Right ventricle myocardium inferior (tissue), 1 donor: Measurements from ENCODE around the gene UBE3C. TPM values are rescaled to one million over a fixed set of nuclear protein-coding genes. Genes with fewer than 3 reads are reported as not detected.
"Not testable (repeated sequence)": the region's sequence is repeated elsewhere in the genome, so short reads cannot be mapped to it uniquely, and the experiment has no call there.

ENCODE experiments used
- ATAC-seq: fragments of 200-7000 bp; cut with Tn5 transposase; one replicate; pipeline ENCODE4 v1.9.1; 2020; ENCODE audit warnings: mild to moderate bottlenecking, moderate library complexity
- DNase-seq: peaks from one replicate; pipeline ENCODE4 v3.0.0; 2021; ENCODE audit errors: missing footprints
- intact Hi-C: fragments of 100-400 bp; cut with DNase I; formaldehyde crosslinking; loops from one replicate; pipeline ENCODE4 v1.11.0; 2022
- total RNA-seq: library from RNA; stranded (reverse); fragmentation: NEBNext Ultra II Directional; extraction: Animal tissue kit (Norgen Biotek cat#: 25700); gene quantifications from one replicate; pipeline ENCODE4 v1.2.1, GENCODE V29; 2021
- donor health status: DM: no; HTN: yes; CAD: no; lungs with severe emphysema.

The UBE3C gene
- total RNA-seq, 1 donor from 2014 or later = 49.7 TPM

- intact Hi-C loops = no loop called here
- DNase-seq (no peak), ATAC-seq (no peak)
These were observed 80.4 kb downstream of the UBE3C start for GRCh38 chr7:157219154-157219553.

DNA sequence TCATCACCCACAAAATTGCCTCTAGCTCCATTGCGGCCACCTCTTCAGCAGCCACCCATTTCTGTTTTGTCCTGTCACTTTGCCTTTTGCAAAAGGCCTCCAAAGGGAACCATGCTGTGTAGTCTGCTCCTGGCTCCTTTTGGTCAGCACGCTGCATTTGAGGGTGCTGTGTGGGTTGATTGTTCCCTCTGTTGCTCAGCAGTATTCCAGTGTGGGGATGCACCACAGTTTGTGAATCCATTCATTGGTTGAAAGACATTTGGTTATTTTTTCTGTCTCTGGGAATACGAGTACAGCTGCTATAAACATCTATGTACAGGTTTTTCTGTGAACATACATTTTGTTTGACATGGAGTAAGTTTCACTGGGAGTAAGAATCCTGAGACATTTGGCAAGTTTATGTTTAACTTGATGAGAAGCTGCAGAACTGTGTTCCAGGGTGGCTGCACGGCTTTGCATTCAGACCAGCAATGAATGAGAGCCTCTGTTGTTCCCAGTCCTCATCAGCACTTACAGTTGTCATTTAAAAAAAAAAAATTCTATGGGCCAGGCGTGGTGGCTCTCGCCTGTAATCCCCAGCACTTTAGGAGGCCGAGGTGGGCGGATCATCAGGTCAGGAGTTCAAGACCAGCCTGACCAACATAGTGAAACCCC lies 82.3 kb downstream of the UBE3C start:
- ATAC-seq = no peak
- DNase-seq = no peak
- intact Hi-C loops = no loop called here

- no peak for DNase-seq
- ATAC-seq = no peak
- intact Hi-C loops = no loop called here
These were observed 84.0 kb downstream of the UBE3C start for GRCh38 chr7:157222687-157223086.

GRCh38 chr7:157224627-157225026 lies 85.9 kb downstream of the UBE3C start:
- no peak for ATAC-seq
- no peak for DNase-seq
- intact Hi-C loops = no loop called here

DNA sequence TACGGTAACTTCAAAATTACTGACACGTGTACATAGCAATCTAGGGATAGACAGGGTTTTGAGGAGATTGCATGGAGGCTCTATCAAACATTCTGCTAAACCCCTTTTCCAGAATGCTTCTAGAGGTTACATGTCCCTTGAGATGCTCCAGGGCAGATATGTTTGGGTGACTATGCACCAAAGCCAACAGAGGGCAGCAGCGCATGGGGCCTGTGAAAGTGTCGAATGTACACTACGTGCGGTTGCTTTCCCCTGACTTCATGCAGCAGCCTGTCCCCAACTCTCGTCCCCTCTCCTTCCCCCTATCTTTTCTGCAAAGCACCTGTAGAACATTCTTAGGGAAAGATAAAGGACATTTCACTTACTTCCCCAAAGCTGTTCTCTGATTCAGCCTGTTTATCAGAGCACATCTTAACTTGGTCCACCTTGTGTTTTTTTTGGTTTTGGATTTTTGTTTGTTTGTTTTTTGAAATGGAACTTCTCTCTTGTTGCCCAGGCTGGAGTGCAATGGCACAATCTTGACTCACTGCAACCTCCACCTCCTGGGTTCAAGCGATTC lies 90.2 kb downstream of the UBE3C start:
- intact Hi-C loops = no loop called here
- DNase-seq (no peak), ATAC-seq (no peak)

- DNase-seq = no peak
- intact Hi-C loops = no loop called here
- ATAC-seq = no peak
These were observed 95.0 kb downstream of the UBE3C start for GRCh38 chr7:157233677-157234076.

- DNase-seq = no peak
These were observed 95.5 kb downstream of the UBE3C start for GRCh38 chr7:157234271-157234670.

DNA sequence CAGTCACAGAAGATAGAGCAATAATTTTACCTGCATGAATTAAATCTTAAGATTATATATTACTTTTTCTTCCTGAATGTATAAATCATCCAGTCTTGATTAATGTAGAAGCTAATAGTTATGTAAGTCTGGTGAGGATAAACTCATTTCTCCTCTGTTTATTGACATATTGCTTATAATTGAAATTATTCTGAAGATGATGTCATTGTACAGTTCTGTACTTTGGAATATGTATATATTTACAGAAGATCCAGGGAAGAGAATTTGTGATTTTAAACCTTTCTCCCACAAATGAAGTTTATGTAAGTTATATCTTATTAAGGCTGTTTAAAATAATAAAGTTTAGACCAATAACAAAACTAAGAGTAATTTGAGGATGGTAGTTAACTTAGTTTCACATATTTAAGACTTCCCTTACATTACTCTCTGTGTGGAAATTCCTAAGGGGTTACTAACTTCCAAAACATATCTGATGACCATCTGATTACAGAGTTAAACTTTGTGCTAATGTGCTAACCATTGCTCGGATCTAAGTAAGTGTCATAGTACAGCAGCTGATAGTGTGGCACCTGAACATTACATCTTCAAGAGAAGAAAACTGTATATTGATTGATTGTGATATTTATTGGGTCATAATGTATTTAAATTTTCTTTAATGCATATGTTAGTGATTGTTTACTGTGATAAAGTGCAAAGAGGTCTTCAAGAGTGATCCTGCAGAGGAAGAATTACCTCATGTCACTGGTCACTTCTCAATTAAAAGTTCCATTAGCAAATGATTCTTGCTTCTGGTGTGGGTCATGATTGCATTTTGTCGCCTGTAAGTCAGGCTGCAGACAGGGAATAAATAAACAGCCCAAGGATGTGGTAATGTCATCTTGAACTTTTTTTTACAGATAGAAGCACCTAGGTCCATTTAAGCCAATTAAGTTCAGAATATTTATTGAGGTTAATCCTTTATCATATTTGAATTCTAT lies 96.9 kb downstream of the UBE3C start:
- DNase-seq = no peak
- intact Hi-C loops = no loop called here
- no peak for ATAC-seq

More at GRCh38 chr7:157234271-157234670, 95.5 kb downstream of the UBE3C start:
- intact Hi-C loops = no loop called here
- no peak for ATAC-seq

- ATAC-seq = no peak
- intact Hi-C loops = no loop called here
These were observed 99.4 kb downstream of the UBE3C start for GRCh38 chr7:157238087-157238486.

GRCh38 chr7:157239571-157240270 lies 101.0 kb downstream of the UBE3C start:
- no peak for DNase-seq
- intact Hi-C loops = no loop called here
- no peak for ATAC-seq

More at GRCh38 chr7:157238087-157238486, 99.4 kb downstream of the UBE3C start:
- DNase-seq = no peak

DNA sequence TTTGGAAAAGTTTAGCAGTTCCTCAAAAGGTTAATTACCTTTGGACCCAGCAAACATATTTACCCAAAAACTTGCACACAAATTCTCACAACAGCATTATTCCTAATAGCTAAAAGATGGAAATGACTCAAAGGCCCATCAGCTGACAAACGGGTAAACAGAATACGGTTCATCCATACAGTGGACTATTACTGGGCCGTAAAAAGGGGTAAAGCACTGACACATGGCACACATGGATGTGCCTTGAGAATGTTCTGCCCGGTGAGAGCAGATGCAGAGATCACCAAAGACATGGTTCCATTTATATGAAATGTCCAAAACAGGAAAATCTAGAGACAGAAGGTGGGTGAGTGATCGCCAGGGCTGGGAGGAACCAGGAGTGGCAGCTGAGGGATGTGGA lies 102.9 kb downstream of the UBE3C start:
- intact Hi-C loops = no loop called here
- no peak for DNase-seq
- ATAC-seq = no peak

DNA sequence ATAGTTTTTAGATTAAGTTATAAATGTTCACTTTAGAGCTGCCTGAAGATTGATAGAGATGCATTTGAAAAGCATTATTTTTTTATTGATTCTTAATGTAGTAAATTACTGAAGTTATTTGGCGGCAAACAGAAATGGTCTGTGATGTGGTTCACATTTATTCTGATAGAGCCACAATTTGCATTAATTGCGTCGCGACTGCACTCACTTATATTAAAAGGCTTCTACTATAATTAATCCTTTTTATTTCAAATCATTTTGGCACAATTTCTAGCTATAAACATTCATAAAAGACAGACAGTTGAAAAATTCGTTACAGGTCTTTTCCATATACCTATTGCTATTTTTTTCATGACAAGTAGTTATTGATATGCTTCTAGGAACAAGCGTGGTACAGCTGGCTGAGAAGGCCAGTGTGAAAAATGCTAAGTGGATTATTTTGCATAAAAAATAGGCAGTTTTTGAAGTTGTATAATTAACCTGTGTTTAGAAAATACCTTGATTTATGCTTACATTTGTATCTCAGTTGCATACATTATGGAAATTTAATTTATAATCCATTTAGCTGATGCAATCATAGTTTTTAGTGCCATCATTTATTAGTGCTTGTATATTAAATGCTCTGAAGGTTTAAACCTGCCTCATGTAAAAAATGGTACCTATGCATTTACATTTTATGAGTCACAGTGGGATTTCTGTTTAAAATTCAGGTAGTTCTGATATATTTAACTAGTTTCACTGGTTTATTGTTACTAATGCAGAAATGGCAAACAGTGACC lies 106.0 kb downstream of the UBE3C start:
- intact Hi-C loops = no loop called here
- ATAC-seq = no peak
- DNase-seq = no peak

DNA sequence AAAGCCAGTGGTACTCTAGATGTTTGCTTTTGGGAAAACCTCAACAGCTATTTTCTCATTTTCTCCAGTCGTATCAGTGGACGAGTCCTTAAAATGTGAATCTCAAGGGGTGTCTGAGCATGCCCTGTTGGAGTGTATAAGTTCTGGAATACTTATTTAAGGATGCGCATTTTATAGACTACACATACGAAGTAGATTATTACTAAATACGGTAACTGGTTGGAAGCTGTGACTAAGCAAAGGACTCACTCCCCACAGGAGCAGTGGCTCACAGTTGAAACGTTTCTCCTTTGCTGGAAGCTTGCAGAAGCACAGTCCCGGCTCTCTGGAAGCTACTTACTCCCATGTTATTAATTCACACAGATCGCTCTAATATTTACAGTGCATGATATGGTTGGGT lies 107.3 kb downstream of the UBE3C start:
- DNase-seq = no peak
- intact Hi-C loops = no loop called here
- ATAC-seq = no peak

GRCh38 chr7:157248659-157249058 lies 109.9 kb downstream of the UBE3C start:
- ATAC-seq (no peak), DNase-seq (no peak)
- intact Hi-C loops = no loop called here

- DNase-seq (no peak), ATAC-seq (no peak)
- intact Hi-C loops = loop anchor here (10.0 kb wide), 1 partner anchor 144 kb away; no protein-coding TSS in a partner anchor
These were observed 112.0 kb downstream of the UBE3C start for GRCh38 chr7:157250605-157251228.

- ATAC-seq = not testable (repeated sequence)
These were observed 113.1 kb downstream of the UBE3C start for GRCh38 chr7:157251817-157252216.

DNA sequence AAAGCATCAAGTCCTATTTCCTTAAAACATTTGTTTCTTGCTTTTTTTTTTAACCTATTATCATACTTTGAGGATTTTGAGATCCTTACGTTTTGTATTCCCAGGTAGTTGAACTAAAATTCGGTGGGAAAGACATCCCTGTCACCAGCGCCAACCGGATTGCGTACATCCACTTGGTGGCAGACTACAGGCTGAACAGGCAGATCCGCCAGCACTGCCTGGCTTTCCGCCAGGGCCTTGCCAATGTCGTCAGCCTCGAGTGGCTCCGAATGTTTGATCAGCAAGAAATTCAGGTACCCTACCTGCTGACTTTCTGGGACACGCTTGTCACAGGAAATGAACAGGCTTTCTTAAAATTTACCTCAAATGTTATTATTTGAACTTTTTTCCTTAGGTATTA lies 115.1 kb downstream of the UBE3C start:
- DNase-seq (no peak), ATAC-seq (peak; percentile 37)
- intact Hi-C loops = loop anchor here (10.0 kb wide), 1 partner anchor 141 kb away; no protein-coding TSS in a partner anchor

More at GRCh38 chr7:157251817-157252216, 113.1 kb downstream of the UBE3C start:
- DNase-seq = not testable (repeated sequence)
- intact Hi-C loops = loop anchor here (10.0 kb wide), 1 partner anchor 143 kb away; no protein-coding TSS in a partner anchor

GRCh38 chr7:157254781-157255180 lies 116.1 kb downstream of the UBE3C start:
- not testable (repeated sequence) for ATAC-seq, DNase-seq
- intact Hi-C loops = loop anchor here (10.0 kb wide), 1 partner anchor 140 kb away; no protein-coding TSS in a partner anchor
